ENCODE data around the gene FN1. TPM values are rescaled to one million over a fixed set of nuclear protein-coding genes. Genes with fewer than 3 reads are reported as not detected.

Gene FN1
- total RNA-seq, 4 donors from 2014 or later = 24.8 to 341 (median 58.6) TPM

DNA sequence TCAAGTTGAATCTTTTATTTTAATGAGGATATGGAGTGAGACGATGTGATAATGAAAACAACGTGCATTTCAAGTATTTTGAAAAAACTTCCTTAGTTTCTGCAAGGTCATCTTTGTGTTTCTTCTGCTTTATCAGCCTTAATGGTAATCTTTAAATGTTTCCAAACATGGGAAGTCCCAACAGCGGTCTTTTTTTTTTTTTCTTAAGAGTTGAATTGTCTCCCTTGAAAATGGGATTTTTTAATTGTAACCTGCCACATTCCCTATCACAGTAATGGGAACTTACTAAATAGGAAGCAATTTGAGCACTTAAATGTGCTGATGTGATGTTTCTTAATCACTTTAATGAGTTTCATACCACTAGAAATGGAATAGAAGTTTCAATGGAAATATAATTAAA, 78.2 kb downstream of the FN1 start:
- in situ Hi-C loops (cut with MboI; ENCODE audit: low sequenced_read_pairs in 4 of 4) = no loop called here

DNA sequence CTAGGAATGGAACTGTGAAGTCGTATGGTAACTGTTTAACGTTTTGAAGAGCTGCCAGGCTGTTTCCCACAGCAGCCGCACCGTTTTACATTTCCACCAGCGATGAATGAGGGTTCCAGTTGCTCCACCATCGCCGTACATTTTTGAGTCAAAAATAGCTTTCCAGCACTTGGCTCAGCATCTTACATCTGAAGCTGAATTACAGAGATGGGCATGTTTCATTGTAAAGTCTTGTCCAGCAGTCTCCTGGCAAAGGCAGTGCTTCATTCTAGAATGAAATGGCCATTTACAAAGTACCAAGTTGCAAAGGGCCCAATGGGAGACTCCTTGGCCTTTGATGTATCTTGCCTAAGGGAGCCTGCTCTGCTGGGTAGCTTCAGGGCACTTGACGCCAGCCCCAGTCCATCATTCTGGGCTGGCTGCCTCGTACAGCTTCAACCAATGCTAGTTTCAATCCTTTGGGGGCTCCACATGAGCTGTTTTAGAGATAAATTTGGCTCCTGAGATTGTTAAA, 78.9 kb downstream of the FN1 start:
- intact Hi-C loops (cut with DNase I; ENCODE audit: low total_unique reads) (no loop called here), in situ Hi-C loops (cut with MboI; ENCODE audit: low sequenced_read_pairs in 4 of 4) (no loop called here)
- ATAC-seq (no peak), DNase-seq (no peak)
- no peaks in the 10 kb centered on the region for H3K27me3 ChIP-seq
- H3K36me3 ChIP-seq = peaks cover 0 to 4% of the 10 kb centered on the region in 2 donors
- no peak overlapping the region for H3K4me3 ChIP-seq
- no peak for TF ChIP-seq POLR2A (IDR thresholded peaks at IDR 0.05)
- TF ChIP-seq, protein P1, sequence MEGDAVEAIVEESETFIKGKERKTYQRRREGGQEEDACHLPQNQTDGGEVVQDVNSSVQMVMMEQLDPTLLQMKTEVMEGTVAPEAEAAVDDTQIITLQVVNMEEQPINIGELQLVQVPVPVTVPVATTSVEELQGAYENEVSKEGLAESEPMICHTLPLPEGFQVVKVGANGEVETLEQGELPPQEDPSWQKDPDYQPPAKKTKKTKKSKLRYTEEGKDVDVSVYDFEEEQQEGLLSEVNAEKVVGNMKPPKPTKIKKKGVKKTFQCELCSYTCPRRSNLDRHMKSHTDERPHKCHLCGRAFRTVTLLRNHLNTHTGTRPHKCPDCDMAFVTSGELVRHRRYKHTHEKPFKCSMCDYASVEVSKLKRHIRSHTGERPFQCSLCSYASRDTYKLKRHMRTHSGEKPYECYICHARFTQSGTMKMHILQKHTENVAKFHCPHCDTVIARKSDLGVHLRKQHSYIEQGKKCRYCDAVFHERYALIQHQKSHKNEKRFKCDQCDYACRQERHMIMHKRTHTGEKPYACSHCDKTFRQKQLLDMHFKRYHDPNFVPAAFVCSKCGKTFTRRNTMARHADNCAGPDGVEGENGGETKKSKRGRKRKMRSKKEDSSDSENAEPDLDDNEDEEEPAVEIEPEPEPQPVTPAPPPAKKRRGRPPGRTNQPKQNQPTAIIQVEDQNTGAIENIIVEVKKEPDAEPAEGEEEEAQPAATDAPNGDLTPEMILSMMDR (IDR thresholded peaks at IDR 0.05 in 4 of 5, conservative IDR thresholded peaks at IDR 0.05 in 1 of 5) = no peak
- H3K9me3 ChIP-seq = no peaks in the 10 kb centered on the region
- H3K4me1 ChIP-seq = peaks cover 0 to 5% of the 10 kb centered on the region in 2 donors
- H3K27ac ChIP-seq = no peak overlapping the region

More for the DNA sequence above, 78.2 kb downstream of the FN1 start:
- TF ChIP-seq, protein P1 (IDR thresholded peaks at IDR 0.05 in 4 of 5, conservative IDR thresholded peaks at IDR 0.05 in 1 of 5) = no peak
- no peak for TF ChIP-seq POLR2A (IDR thresholded peaks at IDR 0.05)
- Histone ChIP-seq H3K36me3 (peaks cover 0 to 8% of the 10 kb centered on the region in 2 donors), H3K9me3 (no peaks in the 10 kb centered on the region), H3K27me3 (no peaks in the 10 kb centered on the region), H3K4me3 (no peak overlapping the region), H3K27ac (no peak overlapping the region), H3K4me1 (peaks cover 0 to 5% of the 10 kb centered on the region in 2 donors)
- DNase-seq (no peak), ATAC-seq (no peak)
- intact Hi-C loops (cut with DNase I; ENCODE audit: low total_unique reads) = no loop called here

DNA sequence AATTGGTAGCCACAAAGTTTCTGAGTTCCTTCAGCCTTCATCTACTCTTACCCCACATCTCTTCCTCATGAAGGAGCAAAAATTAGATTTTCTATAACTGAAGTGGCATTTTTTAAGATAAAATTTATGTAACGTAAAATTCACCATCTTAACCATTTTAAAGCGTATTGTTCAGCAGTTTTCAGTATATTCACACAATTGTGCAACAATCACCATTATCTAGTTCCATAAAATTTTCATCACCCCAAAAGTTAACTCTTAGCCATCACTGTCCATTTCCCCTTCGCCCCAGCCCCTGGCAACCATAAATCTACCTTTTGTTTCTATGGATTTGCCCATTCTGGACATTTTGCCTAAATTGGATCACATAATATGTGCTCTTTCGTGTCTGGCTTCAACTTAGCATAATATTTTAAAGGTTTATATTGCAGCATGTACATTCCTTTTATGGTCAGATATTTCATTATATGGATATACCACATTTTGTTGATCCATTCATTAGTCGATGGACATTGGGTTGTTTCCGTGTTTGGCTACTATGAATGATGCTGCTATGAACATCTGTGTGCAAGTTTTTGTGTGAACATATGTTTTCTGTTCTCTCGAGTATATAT, 79.4 kb downstream of the FN1 start:
- H3K27me3 ChIP-seq = no peaks in the 10 kb centered on the region
- no peak overlapping the region for H3K4me3 ChIP-seq
- ATAC-seq (no peak), DNase-seq (no peak)
- in situ Hi-C loops (cut with MboI; ENCODE audit: low sequenced_read_pairs in 4 of 4) = no loop called here
- TF ChIP-seq, protein P1 (IDR thresholded peaks at IDR 0.05 in 4 of 5, conservative IDR thresholded peaks at IDR 0.05 in 1 of 5) = no peak
- TF ChIP-seq POLR2A (IDR thresholded peaks at IDR 0.05) = no peak
- H3K9me3 ChIP-seq = no peaks in the 10 kb centered on the region
- no peak overlapping the region for H3K27ac ChIP-seq
- no peaks in the 10 kb centered on the region for H3K36me3 ChIP-seq
- peaks cover 0 to 5% of the 10 kb centered on the region in 2 donors for H3K4me1 ChIP-seq
- intact Hi-C loops (cut with DNase I; ENCODE audit: low total_unique reads) = no loop called here

DNA sequence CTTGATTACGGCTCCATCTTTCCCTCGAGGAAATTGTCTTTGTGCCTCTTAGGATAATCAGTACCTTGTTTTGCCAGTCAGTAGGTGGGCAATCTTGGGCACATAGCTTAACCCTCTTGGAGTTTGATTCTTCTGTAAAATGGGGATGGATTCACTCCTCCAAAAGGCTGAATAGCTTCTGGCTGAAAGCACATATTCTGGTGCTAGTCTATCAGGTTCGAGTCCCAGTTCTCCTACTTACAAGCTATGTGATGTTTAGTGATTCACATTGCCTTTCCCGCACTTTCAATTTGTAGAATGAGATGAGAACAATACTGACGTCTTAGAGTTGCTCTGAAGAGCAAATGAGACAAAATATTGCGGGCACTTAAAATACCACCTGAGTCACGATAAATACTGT, 80.1 kb downstream of the FN1 start:
- in situ Hi-C loops (cut with MboI; ENCODE audit: low sequenced_read_pairs in 4 of 4) = no loop called here
- Histone ChIP-seq H3K36me3 (no peaks in the 10 kb centered on the region), H3K27me3 (no peaks in the 10 kb centered on the region), H3K4me1 (peaks cover 0 to 5% of the 10 kb centered on the region in 2 donors), H3K27ac (no peak overlapping the region), H3K4me3 (no peak overlapping the region), H3K9me3 (no peaks in the 10 kb centered on the region)
- TF ChIP-seq, protein P1 (IDR thresholded peaks at IDR 0.05 in 4 of 5, conservative IDR thresholded peaks at IDR 0.05 in 1 of 5) = no peak
- TF ChIP-seq POLR2A (IDR thresholded peaks at IDR 0.05) = no peak
- ATAC-seq (no peak), DNase-seq (no peak)
- intact Hi-C loops (cut with DNase I; ENCODE audit: low total_unique reads) = no loop called here

Data from gastrocnemius medialis (tissue), 4 donors.